Neural cell (in vitro differentiated cells): ENCODE results near the gene MRPL12. TPM values are rescaled to one million over a fixed set of nuclear protein-coding genes. Genes with fewer than 3 reads are reported as not detected.

Experiments used
- H2AFZ ChIP-seq: fragments of 200-600, 300-800 bp; sonication (generic), shearing (Covaris generic); 2 replicates; pipeline ENCODE4 v1.6.0; 2014; ENCODE audit warnings: low read depth, mild to moderate bottlenecking, antibody characterized with exemption, low read length, moderate library complexity
- H3F3A ChIP-seq: fragments of 200-600 bp; shearing (Covaris generic); 2 replicates; pipeline ENCODE4 v1.6.1; 2016; ENCODE audit warnings: mild to moderate bottlenecking, moderate library complexity, mixed read lengths, antibody characterized with exemption, low read length; ENCODE audit not compliant: insufficient read depth, poor library complexity, severe bottlenecking
- H3K27ac ChIP-seq: fragments of 200-600, 300-800 bp; sonication (generic), shearing (Covaris generic); 2 replicates; pipeline ENCODE4 v1.5.1; 2014; ENCODE audit warnings: mild to moderate bottlenecking, low read length, moderate library complexity
- H3K27me3 ChIP-seq: fragments of 300-800, 200-600 bp; sonication (generic), shearing (Covaris generic); 2 replicates; pipeline ENCODE4 v1.6.0; 2014; ENCODE audit warnings: mild to moderate bottlenecking, low read depth, low read length, moderate library complexity; ENCODE audit not compliant: insufficient read depth
- H3K36me3 ChIP-seq: fragments of 300-800, 200-600 bp; sonication (generic), shearing (Covaris generic); 2 replicates; pipeline ENCODE4 v1.5.1; 2014; ENCODE audit warnings: mild to moderate bottlenecking, antibody characterized with exemption, low read length, moderate library complexity; ENCODE audit not compliant: insufficient read depth
- H3K4me2 ChIP-seq: fragments of 300-800, 200-600 bp; sonication (generic), shearing (Covaris generic); 2 replicates; pipeline ENCODE4 v1.6.0; 2014; ENCODE audit warnings: mild to moderate bottlenecking, low read length
- H3K4me3 ChIP-seq: fragments of 300-800, 200-600 bp; sonication (generic), shearing (Covaris generic); 2 replicates; pipeline ENCODE4 v1.5.1; 2014; ENCODE audit warnings: mild to moderate bottlenecking, low read length, moderate library complexity
- H3K79me2 ChIP-seq: fragments of 200-600 bp; shearing (Covaris generic); replicated peaks from 2 replicates; pipeline ENCODE4 v1.6.0; 2014; ENCODE audit warnings: mild to moderate bottlenecking, low read length, moderate library complexity; ENCODE audit not compliant: insufficient read depth
- H3K9ac ChIP-seq: fragments of 300-800, 200-600 bp; sonication (generic), shearing (Covaris generic); 2 replicates; pipeline ENCODE4 v1.6.1; 2016; ENCODE audit warnings: mild to moderate bottlenecking, low read length, mixed read lengths
- H3K9me2 ChIP-seq: fragments of 200-600 bp; shearing (Covaris generic); 2 replicates; pipeline ENCODE4 v1.6.1; 2016; ENCODE audit warnings: mild to moderate bottlenecking, low read length, mixed read lengths; ENCODE audit not compliant: insufficient read depth
- H3K9me3 ChIP-seq: fragments of 200-600, 300-800 bp; sonication (generic), shearing (Covaris generic); 2 replicates; pipeline ENCODE4 v1.6.1; 2016; ENCODE audit warnings: mild to moderate bottlenecking, mixed run types, low read length, moderate library complexity, mixed read lengths
- H4K20me1 ChIP-seq: fragments of 200-600 bp; shearing (Covaris generic); 2 replicates; pipeline ENCODE4 v1.6.1; 2016; ENCODE audit warnings: mild to moderate bottlenecking, mixed run types; ENCODE audit not compliant: insufficient read depth
- CTCF ChIP-seq: fragments of 450-650 bp; IDR thresholded peaks from 2 replicates; pipeline ENCODE4 v1.5.1; 2014; ENCODE audit warnings: antibody characterized with exemption, mild to moderate bottlenecking, moderate library complexity; ENCODE audit not compliant: poor library complexity, severe bottlenecking
- EP300 ChIP-seq: fragments of 450-650 bp; conservative IDR thresholded peaks from 2 replicates; pipeline ENCODE4 v1.6.1; 2014; ENCODE audit warnings: antibody characterized with exemption, mild to moderate bottlenecking, moderate library complexity; ENCODE audit not compliant: poor library complexity, severe bottlenecking
- EZH2 ChIP-seq: fragments of 200-600, 300-800 bp; shearing (Covaris generic), sonication (generic); IDR thresholded peaks from 2 replicates; pipeline ENCODE4 v1.6.1; 2014; ENCODE audit warnings: antibody characterized with exemption, low read length, borderline replicate concordance, mild to moderate bottlenecking; ENCODE audit not compliant: insufficient read depth, poor library complexity, severe bottlenecking
- MXI1 ChIP-seq: fragments of 450-650 bp; conservative IDR thresholded peaks from 2 replicates; pipeline ENCODE4 v1.6.1; 2014; ENCODE audit warnings: antibody characterized with exemption, mild to moderate bottlenecking; ENCODE audit not compliant: poor library complexity, severe bottlenecking
- POLR2AphosphoS5 ChIP-seq: IDR thresholded peaks from 2 replicates; pipeline ENCODE4 v1.6.1; 2012
- RAD21 ChIP-seq: fragments of 450-650 bp; conservative IDR thresholded peaks from 2 replicates; pipeline ENCODE4 v1.6.1; 2014; ENCODE audit warnings: antibody characterized with exemption, mild to moderate bottlenecking, moderate library complexity
- REST ChIP-seq: IDR thresholded peaks from 2 replicates; pipeline ENCODE4 v1.6.1; 2012; ENCODE audit warnings: borderline replicate concordance
- SMC3 ChIP-seq: fragments of 450-650 bp; conservative IDR thresholded peaks from 2 replicates; pipeline ENCODE4 v1.6.1; 2014; ENCODE audit warnings: antibody characterized with exemption, mild to moderate bottlenecking, moderate library complexity; ENCODE audit not compliant: poor library complexity
- polyA plus RNA-seq: library from polyadenylated mRNA; depleted of rRNA; stranded (reverse); fragments of >200 nt; gene quantifications from 2 replicates; pipeline ENCODE4 v1.2.3, GENCODE V29; 2014

The MRPL12 gene
- polyA plus RNA-seq, 1 donor from 2014 or later: 10.4 TPM

GRCh38 chr17:81710514-81711308, 7.5 kb downstream of the MRPL12 start:
- peak overlapping the region; percentile 59 for H3K9ac ChIP-seq
- H3K27me3 ChIP-seq: peaks cover 8% of the 10 kb centered on the region
- no peak overlapping the region for H2AFZ ChIP-seq
- no peak overlapping the region for H3K4me2 ChIP-seq
- H3K79me2 ChIP-seq: no peaks in the 10 kb centered on the region
- TF ChIP-seq EZH2: no peak
- no peak for TF ChIP-seq RAD21
- no peak for TF ChIP-seq POLR2AphosphoS5
- TF ChIP-seq REST: no peak
- no peak for TF ChIP-seq EP300
- no peaks in the 10 kb centered on the region for H4K20me1 ChIP-seq
- H3K36me3 ChIP-seq: no peaks in the 10 kb centered on the region
- no peak overlapping the region for H3K27ac ChIP-seq
- peak overlapping the region; percentile 68 for H3K4me3 ChIP-seq
- H3K9me3 ChIP-seq: no peaks in the 10 kb centered on the region
- H3K9me2 ChIP-seq: no peaks in the 10 kb centered on the region
- no peaks in the 10 kb centered on the region for H3F3A ChIP-seq

- Histone ChIP-seq H3K27me3 (peaks cover 8% of the 10 kb centered on the region), H3K9ac (peak within 1 kb of the TSS; percentile 59), H4K20me1 (no peaks in the 10 kb centered on the region), H3K27ac (no peak within 1 kb of the TSS), H2AFZ (no peak within 1 kb of the TSS), H3K79me2 (no peaks in the 10 kb centered on the region), H3F3A (no peaks in the 10 kb centered on the region), H3K4me2 (peak within 1 kb of the TSS; percentile 51), H3K9me3 (no peaks in the 10 kb centered on the region), H3K9me2 (no peaks in the 10 kb centered on the region), H3K36me3 (no peaks in the 10 kb centered on the region), H3K4me3 (peak within 1 kb of the TSS; percentile 68)
- TF ChIP-seq POLR2AphosphoS5 (peak; percentile 17), CTCF (peak; percentile 49), SMC3 (no peak), REST (no peak), EZH2 (no peak), MXI1 (peak; percentile 97), EP300 (peak; percentile 10), RAD21 (peak; percentile 11)
These were observed 8.8 kb downstream of the MRPL12 start, which contains the start of gene SLC25A10 for GRCh38 chr17:81711814-81712467. SLC25A10 (plus strand) TSS chr17:81712284; CDS start chr17:81712427, 143 bp downstream.
